Vagina (tissue), 2 donors: ENCODE data around the gene DEF6. TPM values are rescaled to one million over a fixed set of nuclear protein-coding genes. Genes with fewer than 3 reads are reported as not detected.

Experiments used
- DNase-seq, 2 donors: peaks; one replicate each; pipeline ENCODE4 v3.0.0-alpha.2; 2017; ENCODE audit errors: extremely low spot score in 2 of 2
- H3K27ac ChIP-seq: fragments of 200-600 bp; sonication (generic); one replicate; pipeline ENCODE4 v1.5.1; 2019
- H3K27me3 ChIP-seq: fragments of 200-600 bp; sonication (generic); one replicate; pipeline ENCODE4 v1.5.1; 2019
- H3K36me3 ChIP-seq, 2 donors: fragments of 200-600 bp; sonication (generic); one replicate each; pipeline ENCODE4 v1.5.1; 2017 to 2019
- H3K4me1 ChIP-seq: fragments of 200-600 bp; sonication (generic); one replicate; pipeline ENCODE4 v1.5.1; 2019
- H3K4me3 ChIP-seq, 2 donors: fragments of 200-600 bp; sonication (generic); 1 replicate in 1 of 2; 2 replicates in 1 of 2; pipeline ENCODE4 v1.5.1; 2016 to 2019
- H3K9me3 ChIP-seq: fragments of 200-600 bp; sonication (generic); one replicate; pipeline ENCODE4 v1.5.1; 2019
- POLR2A ChIP-seq, 2 donors: fragments of 450-650 bp; IDR thresholded peaks; one replicate each; pipeline ENCODE4 v1.6.1; 2017; ENCODE audit warnings: antibody characterized with exemption in 2 of 2, mild to moderate bottlenecking in 2 of 2, moderate library complexity in 2 of 2
- POLR2AphosphoS5 ChIP-seq, 2 donors: sonication (generic); formaldehyde crosslinking; IDR thresholded peaks; one replicate each; pipeline ENCODE4 v1.9.0; 2017; ENCODE audit warnings: antibody characterized with exemption in 2 of 2, mild to moderate bottlenecking in 2 of 2, low read depth in 1 of 2; ENCODE audit not compliant: insufficient read depth in 1 of 2
- intact Hi-C: fragments of 100-400 bp; cut with DNase I; formaldehyde crosslinking; loops from one replicate; pipeline ENCODE4 v1.15.1; 2023
- total RNA-seq: library from RNA; depleted of rRNA; stranded (reverse); fragments of >200 nt; gene quantifications from one replicate; pipeline ENCODE4 v1.2.3, GENCODE V29; 2016
- TF ChIP-seq, protein P1 (sequence below), 3 experiments: fragments of 450-650 bp in 2 of 3; fragments of 200-600 bp in 1 of 3; sonication (generic) in 1 of 3; IDR thresholded peaks; one replicate each; pipeline ENCODE4 v1.5.1; 2017 to 2019; ENCODE audit warnings: antibody characterized with exemption in 3 of 3, mild to moderate bottlenecking in 2 of 3, moderate library complexity in 2 of 3

DEF6 gene, protein sequence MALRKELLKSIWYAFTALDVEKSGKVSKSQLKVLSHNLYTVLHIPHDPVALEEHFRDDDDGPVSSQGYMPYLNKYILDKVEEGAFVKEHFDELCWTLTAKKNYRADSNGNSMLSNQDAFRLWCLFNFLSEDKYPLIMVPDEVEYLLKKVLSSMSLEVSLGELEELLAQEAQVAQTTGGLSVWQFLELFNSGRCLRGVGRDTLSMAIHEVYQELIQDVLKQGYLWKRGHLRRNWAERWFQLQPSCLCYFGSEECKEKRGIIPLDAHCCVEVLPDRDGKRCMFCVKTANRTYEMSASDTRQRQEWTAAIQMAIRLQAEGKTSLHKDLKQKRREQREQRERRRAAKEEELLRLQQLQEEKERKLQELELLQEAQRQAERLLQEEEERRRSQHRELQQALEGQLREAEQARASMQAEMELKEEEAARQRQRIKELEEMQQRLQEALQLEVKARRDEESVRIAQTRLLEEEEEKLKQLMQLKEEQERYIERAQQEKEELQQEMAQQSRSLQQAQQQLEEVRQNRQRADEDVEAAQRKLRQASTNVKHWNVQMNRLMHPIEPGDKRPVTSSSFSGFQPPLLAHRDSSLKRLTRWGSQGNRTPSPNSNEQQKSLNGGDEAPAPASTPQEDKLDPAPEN
- total RNA-seq = 23.1 TPM

DNA sequence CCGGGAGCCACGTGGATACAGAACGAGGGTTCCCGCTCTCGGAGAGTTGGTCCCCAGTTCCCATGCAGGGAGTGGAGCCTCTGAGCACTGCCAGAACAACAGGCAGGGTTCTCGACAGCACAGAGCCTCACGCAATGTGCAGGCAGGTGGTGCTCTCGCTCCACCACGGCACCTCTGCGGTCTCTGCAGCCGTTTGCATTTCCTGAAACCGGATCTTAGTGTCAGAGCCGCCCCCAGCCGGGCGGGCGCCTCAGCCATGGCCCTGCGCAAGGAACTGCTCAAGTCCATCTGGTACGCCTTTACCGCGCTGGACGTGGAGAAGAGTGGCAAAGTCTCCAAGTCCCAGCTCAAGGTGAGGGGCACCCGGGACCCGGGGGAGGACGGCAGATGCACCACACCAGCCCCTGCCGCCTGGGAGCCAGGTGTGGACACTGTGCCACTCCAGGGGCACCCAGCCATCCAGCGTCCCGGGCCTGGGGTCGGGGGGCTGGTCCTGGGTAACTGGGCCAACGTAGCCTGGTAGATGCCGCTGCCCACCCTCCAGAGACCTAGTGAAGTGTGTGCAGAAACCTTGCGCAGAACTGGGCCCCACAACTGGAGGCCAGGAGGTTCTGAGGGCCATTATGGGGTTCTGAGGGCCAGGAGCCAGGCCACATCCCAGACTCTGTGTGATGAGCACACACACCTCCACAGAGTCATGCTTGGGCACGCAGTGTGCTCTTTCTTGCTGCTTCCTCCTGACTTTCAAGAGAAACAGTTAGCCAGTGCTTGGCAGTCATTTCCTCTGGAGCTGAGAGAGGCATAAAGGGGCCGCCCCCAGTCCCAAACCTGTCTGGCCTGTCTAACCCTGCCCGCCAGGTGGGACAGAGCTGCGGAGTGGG, at the start of gene DEF6:
Gene DEF6 (plus strand): TSS at position 218 of the 881 bp plus-strand sequence. CDS start 39 bp downstream, at position 257.
- Histone ChIP-seq H3K4me1 (peaks cover 51% of the 10 kb centered on the region), H3K36me3 (peaks cover 0 to 13% of the 10 kb centered on the region in 2 donors), H3K4me3 (peak within 1 kb of the TSS; percentile 46 to 49), H3K27me3 (no peaks in the 10 kb centered on the region), H3K9me3 (no peaks in the 10 kb centered on the region), H3K27ac (peak within 1 kb of the TSS; percentile 71)
- intact Hi-C loops = no loop called here
- TF ChIP-seq, protein P1, sequence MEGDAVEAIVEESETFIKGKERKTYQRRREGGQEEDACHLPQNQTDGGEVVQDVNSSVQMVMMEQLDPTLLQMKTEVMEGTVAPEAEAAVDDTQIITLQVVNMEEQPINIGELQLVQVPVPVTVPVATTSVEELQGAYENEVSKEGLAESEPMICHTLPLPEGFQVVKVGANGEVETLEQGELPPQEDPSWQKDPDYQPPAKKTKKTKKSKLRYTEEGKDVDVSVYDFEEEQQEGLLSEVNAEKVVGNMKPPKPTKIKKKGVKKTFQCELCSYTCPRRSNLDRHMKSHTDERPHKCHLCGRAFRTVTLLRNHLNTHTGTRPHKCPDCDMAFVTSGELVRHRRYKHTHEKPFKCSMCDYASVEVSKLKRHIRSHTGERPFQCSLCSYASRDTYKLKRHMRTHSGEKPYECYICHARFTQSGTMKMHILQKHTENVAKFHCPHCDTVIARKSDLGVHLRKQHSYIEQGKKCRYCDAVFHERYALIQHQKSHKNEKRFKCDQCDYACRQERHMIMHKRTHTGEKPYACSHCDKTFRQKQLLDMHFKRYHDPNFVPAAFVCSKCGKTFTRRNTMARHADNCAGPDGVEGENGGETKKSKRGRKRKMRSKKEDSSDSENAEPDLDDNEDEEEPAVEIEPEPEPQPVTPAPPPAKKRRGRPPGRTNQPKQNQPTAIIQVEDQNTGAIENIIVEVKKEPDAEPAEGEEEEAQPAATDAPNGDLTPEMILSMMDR (IDR thresholded peaks at IDR 0.05) = peak; percentile 54 to 64 (median 54)
- peak; percentile 81 to 85 for TF ChIP-seq POLR2AphosphoS5 (IDR thresholded peaks at IDR 0.05; ENCODE audit: insufficient read depth in 1 of 2, low read depth in 1 of 2)
- TF ChIP-seq POLR2A (IDR thresholded peaks at IDR 0.05) = no peak
- no peak for DNase-seq

- H3K4me1 ChIP-seq = peaks cover 8% of the 10 kb centered on the region
- no peak for DNase-seq
- H3K36me3 ChIP-seq = no peaks in the 10 kb centered on the region
- TF ChIP-seq POLR2A (IDR thresholded peaks at IDR 0.05) = no peak
- TF ChIP-seq, protein P1 (IDR thresholded peaks at IDR 0.05) = no peak
- no peak for TF ChIP-seq POLR2AphosphoS5 (IDR thresholded peaks at IDR 0.05; ENCODE audit: insufficient read depth in 1 of 2, low read depth in 1 of 2)
- H3K9me3 ChIP-seq = no peaks in the 10 kb centered on the region
- intact Hi-C loops = loop anchor here (10.0 kb wide), 1 partner anchor 103 kb away; the partner anchor contains the start of gene TCP11
- H3K27ac ChIP-seq = no peak overlapping the region
- H3K4me3 ChIP-seq = no peak overlapping the region
- H3K27me3 ChIP-seq = no peaks in the 10 kb centered on the region
Observed at GRCh38 chr6:35248300-35248699, 49.3 kb upstream of the DEF6 start.

GRCh38 chr6:35248965-35249364, 48.7 kb upstream of the DEF6 start:
- H3K27me3 ChIP-seq = no peaks in the 10 kb centered on the region
- no peak overlapping the region for H3K4me3 ChIP-seq
- no peak for DNase-seq
- no peak overlapping the region for H3K27ac ChIP-seq
- no peaks in the 10 kb centered on the region for H3K36me3 ChIP-seq
- H3K9me3 ChIP-seq = no peaks in the 10 kb centered on the region
- intact Hi-C loops = loop anchor here (10.0 kb wide), 1 partner anchor 104 kb away; the partner anchor contains the start of gene TCP11
- TF ChIP-seq POLR2A (IDR thresholded peaks at IDR 0.05) (no peak), POLR2AphosphoS5 (IDR thresholded peaks at IDR 0.05; ENCODE audit: insufficient read depth in 1 of 2, low read depth in 1 of 2) (no peak)
- TF ChIP-seq, protein P1 (IDR thresholded peaks at IDR 0.05) = no peak
- H3K4me1 ChIP-seq = peaks cover 8% of the 10 kb centered on the region

- no peaks in the 10 kb centered on the region for H3K9me3 ChIP-seq
- intact Hi-C loops = no loop called here
- no peak overlapping the region for H3K27ac ChIP-seq
- no peak for DNase-seq
- H3K4me3 ChIP-seq = no peak overlapping the region
- TF ChIP-seq POLR2A (IDR thresholded peaks at IDR 0.05) = no peak
- TF ChIP-seq, protein P1 (IDR thresholded peaks at IDR 0.05) = no peak
- no peak for TF ChIP-seq POLR2AphosphoS5 (IDR thresholded peaks at IDR 0.05; ENCODE audit: insufficient read depth in 1 of 2, low read depth in 1 of 2)
- H3K4me1 ChIP-seq = peaks cover 10% of the 10 kb centered on the region
- no peaks in the 10 kb centered on the region for H3K27me3 ChIP-seq
- no peaks in the 10 kb centered on the region for H3K36me3 ChIP-seq
Observed at GRCh38 chr6:35251949-35252348, 45.7 kb upstream of the DEF6 start.
